Activated effector memory CD4-positive, alpha-beta T cell treated with anti-CD3 and anti-CD28 coated beads, Interleukin-2, amount 50 U/mL, for 16 hours (primary cell): ENCODE measurements around the gene COPZ2.
"Not testable (repeated sequence)": the region's sequence is repeated elsewhere in the genome, so short reads cannot be mapped to it uniquely, and the experiment has no call there.

Source experiments
- DNase-seq: peaks from one replicate; pipeline ENCODE4 v3.0.0-alpha.2; 2020

Gene COPZ2

GRCh38 chr17:48003417-48004151 lies 34.0 kb downstream of the COPZ2 start:
- no peak for DNase-seq

GRCh38 chr17:48002916-48003416 lies 34.6 kb downstream of the COPZ2 start:
- no peak for DNase-seq

- no peak for DNase-seq
These were observed 35.2 kb downstream of the COPZ2 start for GRCh38 chr17:48002266-48002915.

DNA sequence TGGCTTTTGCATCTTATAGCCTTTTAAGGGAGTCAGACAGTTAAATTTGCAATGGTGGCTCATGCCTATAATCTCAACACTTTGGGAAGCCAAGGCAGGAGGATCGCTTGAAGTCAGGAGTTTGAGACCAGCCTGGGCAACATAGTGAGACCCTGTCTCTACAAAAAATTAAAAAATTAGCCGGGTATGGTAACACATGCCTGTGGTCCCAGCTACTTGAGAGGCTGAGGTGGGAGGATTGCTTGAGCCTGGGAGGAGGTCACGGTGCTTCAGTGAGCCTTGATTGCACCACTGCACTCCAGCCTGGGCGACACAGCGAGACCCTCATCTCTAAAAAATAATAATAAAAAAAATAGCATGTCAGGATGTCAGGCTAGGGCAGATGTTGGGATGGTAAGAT lies 35.9 kb downstream of the COPZ2 start:
- DNase-seq: not testable (repeated sequence)

DNA sequence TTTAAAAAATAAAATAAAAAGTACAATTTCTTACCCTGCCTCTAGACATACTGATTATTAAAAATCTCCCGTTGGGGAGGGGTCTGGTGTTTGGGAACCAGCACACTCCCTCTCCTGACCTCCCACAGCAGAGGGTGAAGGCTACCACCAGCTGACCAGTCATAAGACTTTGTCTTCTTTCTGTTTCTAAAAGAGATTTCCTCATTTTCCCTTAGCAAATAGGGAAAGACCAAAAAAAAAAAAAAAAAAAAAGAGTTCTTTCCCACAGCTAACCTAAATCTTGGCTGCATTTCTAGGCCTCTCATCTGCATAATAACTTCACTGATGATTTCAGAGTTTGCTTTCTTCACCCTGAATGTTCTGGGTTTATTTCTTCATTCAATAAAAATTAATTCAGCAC lies 36.4 kb downstream of the COPZ2 start:
- no peak for DNase-seq

DNA sequence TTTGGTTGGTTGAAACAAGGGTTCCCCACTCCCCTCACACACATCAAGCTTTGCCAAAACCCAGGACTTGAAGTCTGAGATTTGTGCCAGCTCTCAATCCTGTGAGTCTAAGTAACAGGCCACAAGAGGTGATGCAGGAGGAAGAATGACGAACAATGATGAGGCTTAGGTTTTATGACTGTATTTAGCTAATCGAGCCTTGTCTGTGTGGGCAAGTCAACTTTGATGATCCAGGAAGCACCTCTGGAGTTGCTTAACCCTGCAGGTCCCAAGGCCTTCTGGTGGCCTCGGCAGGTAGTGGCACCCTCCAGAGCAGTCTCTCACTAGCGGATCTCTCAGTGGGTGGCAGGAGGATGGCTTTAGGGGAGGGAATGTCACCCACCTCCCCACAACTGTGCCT lies 38.0 kb downstream of the COPZ2 start:
- DNase-seq: no peak

DNA sequence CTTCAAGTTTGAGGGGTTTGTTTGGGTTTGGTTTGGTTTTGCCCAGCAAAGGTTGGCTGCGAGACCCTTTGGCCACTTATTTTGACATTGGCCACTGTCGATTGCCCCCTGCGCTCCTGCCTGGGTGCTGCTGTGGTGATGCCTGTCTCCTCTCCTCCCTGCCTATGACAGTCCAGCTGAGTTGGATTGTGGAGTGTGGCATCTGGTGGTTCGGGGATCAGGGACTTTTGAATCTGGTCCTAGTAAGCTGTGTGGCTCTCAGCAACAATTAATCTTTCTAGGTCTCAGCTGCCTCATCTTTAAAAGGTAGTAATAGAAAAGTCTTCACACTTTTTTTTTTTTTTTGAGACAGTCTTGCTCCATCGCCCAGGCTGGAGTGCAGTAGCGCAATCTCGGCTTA lies 39.6 kb downstream of the COPZ2 start:
- DNase-seq: no peak

DNA sequence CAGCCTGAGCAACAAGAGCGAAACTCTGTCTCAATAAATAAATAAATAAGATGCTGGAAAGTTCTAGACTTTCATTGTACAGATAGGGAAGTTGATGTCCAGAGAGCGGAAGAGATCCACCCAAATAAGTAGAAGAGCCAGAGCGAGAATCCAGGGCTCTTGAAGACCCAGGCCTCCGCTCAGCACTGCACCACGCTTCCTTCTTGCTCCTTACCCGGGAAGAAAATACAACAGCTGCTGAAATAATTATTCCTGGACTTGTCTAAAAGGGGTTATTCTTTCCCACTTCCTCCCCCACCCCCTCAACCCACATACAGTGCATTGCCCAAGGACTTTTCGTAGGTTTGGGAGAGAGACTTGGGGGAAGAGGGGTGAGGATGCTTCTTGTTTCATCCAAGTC lies 40.0 kb downstream of the COPZ2 start:
- no peak for DNase-seq

GRCh38 chr17:47996201-47996600 lies 41.4 kb downstream of the COPZ2 start:
- no peak for DNase-seq

DNA sequence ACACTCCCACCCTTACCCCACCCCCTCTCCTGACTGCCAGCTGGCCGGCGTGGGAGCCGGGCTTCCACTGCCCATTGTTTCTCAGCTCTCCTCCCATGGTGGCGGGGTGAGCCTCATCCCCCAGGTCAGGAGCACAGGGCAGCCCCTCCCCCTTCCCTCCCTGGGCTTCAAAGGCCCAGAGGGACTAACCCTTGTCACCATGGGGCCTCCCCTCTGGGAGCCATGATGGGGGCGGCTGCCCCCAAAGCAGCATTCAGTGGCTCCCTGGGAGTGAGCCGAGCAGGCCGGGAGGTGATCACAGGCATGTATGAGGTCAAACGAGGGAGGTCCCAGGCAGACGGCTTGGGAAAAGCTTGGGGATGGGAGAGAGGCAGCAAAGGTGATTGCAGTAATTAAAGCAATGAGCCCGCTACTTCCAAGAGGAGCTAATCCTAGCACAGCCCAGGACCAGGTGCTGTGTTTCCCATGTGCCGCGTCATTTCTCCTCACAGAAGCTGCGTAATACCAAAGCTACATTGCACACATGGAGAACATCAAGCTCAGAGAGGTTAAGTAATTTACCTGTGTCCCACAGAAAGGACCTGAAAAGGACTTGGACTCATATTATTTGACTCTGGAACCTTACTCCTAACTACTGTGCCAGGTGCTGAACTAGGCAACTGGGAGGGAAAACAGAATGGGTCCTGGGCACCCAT lies 42.2 kb downstream of the COPZ2 start:
- DNase-seq: no peak

GRCh38 chr17:47994724-47995123 lies 42.9 kb downstream of the COPZ2 start:
- no peak for DNase-seq

GRCh38 chr17:47993964-47994363 lies 43.6 kb downstream of the COPZ2 start:
- DNase-seq: no peak

GRCh38 chr17:47993031-47993564 lies 44.5 kb downstream of the COPZ2 start:
- no peak for DNase-seq

DNA sequence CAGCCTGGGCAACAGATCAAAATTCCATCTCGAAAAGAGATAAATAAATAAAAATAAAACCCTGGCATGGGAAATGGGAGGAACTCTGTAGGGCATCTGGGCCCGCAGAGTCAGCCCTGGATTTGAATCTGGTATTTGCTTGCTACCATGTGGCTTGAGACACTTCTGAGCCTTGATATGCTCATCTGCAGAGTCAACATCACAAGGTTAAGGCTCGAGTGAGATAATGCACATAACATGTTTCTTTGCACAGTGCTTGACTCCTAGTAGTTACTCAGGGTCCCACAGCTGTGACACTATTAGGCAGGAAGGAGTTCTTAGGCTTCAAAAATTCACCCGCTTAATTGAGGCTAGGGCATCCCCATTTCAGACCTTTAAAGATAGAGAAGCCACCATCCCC lies 45.4 kb downstream of the COPZ2 start:
- no peak for DNase-seq

DNA sequence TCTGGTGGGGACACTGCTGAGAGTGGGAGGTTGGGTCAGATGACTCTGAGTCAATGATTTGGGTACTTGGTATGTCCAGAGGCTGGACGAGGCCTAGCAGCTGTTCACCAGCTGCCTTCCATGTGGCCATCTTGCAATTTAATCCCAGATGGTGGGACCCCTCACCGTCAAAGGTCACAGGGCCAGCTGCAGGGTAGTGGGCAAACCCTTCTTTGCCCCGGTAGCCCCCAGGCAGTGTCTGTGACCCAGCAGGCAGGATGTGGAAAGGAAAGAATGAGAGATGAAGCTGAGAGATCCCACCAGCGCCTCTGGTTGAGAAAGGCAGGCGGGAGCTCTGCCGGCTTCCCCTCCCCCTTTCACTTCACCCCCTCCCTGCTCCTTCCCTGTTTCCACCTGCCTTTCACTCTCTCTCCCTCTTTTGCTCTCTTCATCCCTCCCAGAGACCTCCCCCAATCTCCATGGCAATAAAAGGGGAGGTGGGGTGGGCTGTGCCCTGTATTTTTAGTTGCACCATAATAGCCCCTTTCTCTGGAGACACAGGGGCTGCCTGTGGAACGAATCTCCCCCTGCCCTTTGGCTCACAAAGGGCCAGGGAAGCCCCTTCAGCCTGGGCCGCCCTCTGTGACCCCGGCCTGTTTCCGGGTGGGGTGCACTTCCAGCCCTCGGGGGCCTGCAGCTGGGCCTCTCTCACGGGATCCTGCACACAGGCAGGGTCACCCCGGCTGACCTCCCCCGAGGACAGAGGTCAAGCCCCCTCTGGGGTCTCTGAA lies 46.5 kb downstream of the COPZ2 start:
- DNase-seq: no peak

DNA sequence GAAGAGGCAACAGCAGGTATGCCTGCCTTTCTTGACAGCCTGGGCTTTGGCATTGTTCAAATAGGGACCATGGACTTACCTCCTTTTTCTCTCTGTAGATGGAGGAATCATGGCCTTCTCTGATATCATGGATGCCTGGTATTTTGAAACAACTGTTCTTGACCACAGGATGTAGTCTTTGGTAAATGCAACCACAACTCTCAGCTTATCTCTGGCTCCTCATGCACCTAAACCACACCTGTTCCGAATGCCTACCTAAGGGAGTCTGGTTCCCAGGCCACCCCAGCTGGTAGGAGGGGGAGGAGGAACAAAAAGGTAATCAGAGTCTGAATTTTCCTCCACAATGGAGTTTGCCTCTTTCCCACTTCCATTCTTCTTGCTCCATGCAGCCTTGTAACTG lies 47.9 kb downstream of the COPZ2 start:
- DNase-seq: no peak

DNA sequence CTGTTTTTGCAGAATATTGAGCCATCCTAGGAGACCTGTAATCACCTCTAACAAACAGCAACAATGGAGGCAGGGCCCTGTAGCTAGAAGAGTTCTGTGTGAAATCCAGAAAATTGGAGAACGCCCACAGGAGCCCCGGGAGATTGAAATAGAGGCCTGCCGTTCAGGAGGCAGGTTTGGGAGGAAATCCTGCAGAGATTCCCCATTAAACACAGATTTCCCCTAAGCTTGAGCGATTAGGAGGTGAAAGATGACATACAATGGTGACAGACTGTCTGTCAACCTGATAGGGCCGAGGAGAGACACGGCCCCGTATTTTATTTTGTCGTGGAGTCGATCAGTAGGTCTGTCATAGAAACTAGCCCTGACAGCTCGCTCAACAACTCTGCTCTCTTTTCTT lies 48.4 kb downstream of the COPZ2 start:
- no peak for DNase-seq

DNA sequence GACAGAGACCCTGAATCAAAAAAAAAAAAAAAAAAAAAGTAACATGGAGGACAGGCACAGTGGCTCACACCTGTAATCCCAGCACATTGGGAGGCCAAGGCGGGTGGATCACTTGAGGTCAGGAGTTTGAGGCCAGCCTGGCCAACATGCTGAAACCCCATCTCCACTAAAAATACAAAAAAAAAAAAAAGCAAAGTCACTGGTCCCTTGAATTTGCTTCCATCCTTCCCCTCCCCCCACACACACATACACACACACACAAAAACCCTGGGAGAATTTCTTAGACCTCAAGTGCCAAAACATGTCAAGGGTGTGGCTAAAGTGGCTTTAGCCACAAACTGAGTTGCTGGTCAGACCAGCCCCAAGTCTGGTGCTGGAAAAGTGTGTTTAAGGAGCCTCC lies 49.2 kb downstream of the COPZ2 start:
- DNase-seq: not testable (repeated sequence)

DNA sequence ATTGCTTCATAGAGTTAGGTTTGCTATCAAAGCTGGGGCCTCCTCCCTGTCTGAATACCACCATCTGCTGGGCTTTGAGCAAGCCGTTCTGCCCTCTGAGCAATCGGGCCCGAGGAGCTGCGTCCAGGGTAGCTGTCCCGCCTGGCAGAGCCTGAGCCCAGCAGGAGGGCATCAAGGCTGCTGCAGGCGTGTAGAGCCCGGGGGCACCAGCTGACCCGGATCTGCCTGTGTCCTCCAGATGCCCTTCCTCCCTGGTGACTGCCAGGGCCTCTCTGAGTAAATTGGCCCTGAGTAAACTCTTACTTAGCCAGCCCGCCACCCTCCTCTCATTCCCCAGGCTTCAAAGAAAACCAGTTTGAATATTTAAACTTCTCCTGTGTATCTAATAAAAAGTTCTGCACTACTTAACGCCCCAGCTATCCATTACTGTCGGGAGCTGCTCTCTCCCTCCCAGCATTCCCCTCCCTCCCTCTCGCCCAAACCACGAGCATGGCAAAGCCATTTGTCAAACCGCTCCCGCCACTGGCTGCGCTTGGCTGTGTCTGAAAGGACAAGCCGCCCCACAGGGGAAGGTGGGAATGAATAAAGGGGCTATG lies 50.3 kb downstream of the COPZ2 start:
- no peak for DNase-seq

DNA sequence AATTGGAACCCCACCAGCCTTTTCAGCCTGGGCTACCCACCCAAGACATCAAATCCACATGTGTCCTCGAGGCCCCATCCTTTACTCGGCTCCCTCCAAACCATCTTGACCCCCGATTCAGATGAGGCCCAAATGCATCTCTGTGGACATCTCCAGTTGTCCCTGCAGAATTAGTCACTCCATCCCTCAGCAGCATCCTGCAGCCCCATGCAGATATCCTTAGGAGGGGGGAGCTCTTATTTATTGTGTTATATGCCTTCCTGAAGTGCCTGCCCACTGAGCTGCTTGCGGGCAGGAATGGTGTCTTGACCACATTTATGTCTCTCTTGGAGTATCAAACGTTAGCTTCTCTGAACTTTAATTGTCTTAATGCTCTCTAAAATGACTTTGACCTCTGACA lies 51.1 kb downstream of the COPZ2 start:
- DNase-seq: no peak

DNA sequence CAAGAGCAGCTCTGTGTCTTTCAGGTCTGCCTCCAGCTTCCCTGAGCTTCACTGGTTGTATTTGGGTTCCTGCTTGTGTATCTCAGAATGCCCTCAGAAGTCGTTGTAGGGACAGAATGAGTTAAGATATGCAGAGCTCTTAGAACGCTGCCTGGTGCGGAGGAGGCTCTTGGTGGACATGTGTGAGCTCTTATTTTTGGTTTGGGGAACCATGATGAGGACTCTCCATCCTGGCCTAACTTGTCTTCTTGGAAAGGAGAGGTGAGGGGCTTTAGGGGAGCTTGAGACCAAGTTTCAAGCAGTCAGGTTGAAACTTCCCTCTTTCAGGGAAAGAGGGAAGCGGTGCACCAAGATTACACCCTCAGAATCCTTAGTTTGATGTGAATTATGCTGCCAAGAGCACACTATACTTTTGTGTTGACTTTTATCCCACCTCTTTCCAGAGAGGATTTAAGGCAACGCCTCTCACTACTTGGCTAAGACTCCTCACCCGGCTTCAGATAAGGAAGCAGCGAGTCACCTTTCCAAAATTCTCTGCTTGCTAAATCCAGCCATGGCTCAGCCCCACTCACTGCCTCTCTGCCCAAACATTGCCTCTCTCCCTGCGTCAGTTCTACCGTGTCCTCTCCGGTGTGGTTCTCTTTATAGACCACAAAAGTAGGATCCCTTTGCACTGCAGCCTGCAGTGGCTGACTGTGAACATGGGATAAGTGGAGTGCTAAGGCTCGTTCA lies 53.9 kb downstream of the COPZ2 start:
- no peak for DNase-seq
